AG04450 (cell line): ENCODE data around the gene ITCH. TPM values are rescaled to one million over a fixed set of nuclear protein-coding genes. Genes with fewer than 3 reads are reported as not detected.

Source experiments
- CTCF ChIA-PET: fragments of 300-600, 350-600 bp; formaldehyde crosslinking; extraction: SDS; loops from one replicate; lab custom pipeline; 2022; ENCODE audit warnings: antibody characterized with exemption, inconsistent platforms; lab: Charles Lee
- POLR2A ChIA-PET: fragments of 350-600 bp; formaldehyde crosslinking; extraction: SDS; loops from one replicate; lab custom pipeline; 2021; ENCODE audit warnings: antibody characterized with exemption, inconsistent platforms; lab: Yijun Ruan, JAX
- DNase-seq: peaks from one replicate; pipeline ENCODE4 v3.0.0-alpha.2; 2011; ENCODE audit warnings: low read depth, low spot score
- H3K27ac ChIP-seq: one replicate; pipeline ENCODE4 v1.5.1; 2012; ENCODE audit warnings: low read depth, low read length, control low read depth
- H3K27me3 ChIP-seq: one replicate; pipeline ENCODE4 v1.6.0; 2012; ENCODE audit warnings: low read length; ENCODE audit not compliant: control insufficient read depth, insufficient read depth
- H3K4me3 ChIP-seq: 2 replicates; pipeline ENCODE4 v1.5.1; 2011; ENCODE audit warnings: mild to moderate bottlenecking, low read depth, low read length, control low read depth
- H3K9me3 ChIP-seq: 2 replicates; pipeline ENCODE4 v1.5.1; 2012; ENCODE audit warnings: low read length; ENCODE audit not compliant: control insufficient read depth, insufficient read depth
- polyA plus RNA-seq: library from polyadenylated mRNA; depleted of rRNA; stranded (reverse); fragments of >200 nt; gene quantifications from 2 replicates; pipeline ENCODE4 v1.2.3, GENCODE V29; 2011
- TF ChIP-seq, protein P1 (sequence below): IDR thresholded peaks from 2 replicates; pipeline ENCODE4 v1.5.1; 2011; ENCODE audit warnings: low read depth, low read length, control low read depth, inconsistent platforms

Gene ITCH
- polyA plus RNA-seq, 1 experiment = 23.2 TPM

DNA sequence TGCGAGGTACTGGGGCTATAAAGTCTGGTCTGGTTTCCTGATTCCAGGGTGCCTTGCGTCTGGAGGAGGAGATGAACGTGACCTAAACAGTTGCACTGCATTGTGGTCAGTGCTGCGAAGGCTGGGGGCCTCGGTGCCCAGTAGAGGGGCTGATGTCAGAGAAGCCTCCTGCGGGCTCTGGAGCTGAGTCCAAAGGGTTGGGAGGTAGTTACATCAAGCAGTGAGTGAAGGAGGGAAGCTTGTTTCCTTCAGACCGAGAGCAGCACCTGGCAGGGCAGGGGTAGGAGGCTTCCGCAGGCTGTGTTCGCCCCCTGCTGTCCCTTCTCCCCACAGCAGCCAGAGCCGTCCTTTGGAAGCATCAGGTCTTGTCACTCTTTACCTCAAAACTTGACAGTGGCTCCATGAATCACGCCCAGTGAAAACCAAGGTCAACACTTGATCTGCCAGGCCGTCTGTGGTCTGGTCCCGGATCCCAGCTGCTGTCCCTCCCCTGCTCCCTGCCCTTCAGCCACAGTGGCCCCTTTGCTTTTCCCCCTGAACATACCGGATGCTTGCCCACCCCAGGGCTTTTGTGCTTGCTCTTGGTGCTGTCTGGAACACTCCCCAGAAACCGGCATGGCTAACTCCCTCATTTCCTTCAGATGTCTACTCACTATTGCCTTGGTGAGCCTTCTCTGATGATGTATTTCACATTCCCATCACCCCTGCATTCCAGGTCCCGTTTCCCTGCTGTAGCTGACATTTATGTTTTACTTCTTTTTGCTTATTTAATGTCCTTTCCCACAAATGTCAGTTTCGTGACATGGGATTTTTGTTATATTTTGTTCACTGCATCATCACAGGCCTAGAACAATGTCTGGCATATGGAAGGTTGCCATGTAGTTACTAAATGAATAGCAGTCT, 160.1 kb downstream of the ITCH start:
- peak overlapping the region; percentile 83 for H3K27ac ChIP-seq
- no peaks in the 10 kb centered on the region for H3K27me3 ChIP-seq
- TF ChIP-seq, protein P1, sequence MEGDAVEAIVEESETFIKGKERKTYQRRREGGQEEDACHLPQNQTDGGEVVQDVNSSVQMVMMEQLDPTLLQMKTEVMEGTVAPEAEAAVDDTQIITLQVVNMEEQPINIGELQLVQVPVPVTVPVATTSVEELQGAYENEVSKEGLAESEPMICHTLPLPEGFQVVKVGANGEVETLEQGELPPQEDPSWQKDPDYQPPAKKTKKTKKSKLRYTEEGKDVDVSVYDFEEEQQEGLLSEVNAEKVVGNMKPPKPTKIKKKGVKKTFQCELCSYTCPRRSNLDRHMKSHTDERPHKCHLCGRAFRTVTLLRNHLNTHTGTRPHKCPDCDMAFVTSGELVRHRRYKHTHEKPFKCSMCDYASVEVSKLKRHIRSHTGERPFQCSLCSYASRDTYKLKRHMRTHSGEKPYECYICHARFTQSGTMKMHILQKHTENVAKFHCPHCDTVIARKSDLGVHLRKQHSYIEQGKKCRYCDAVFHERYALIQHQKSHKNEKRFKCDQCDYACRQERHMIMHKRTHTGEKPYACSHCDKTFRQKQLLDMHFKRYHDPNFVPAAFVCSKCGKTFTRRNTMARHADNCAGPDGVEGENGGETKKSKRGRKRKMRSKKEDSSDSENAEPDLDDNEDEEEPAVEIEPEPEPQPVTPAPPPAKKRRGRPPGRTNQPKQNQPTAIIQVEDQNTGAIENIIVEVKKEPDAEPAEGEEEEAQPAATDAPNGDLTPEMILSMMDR = peak; percentile 65
- CTCF ChIA-PET = interaction anchor here (0.6 to 8.0 kb wide), 9 partner anchors 29 to 374 kb away, joined by 3 to 66 read pairs (median 3); no protein-coding TSS in a partner anchor
- H3K4me3 ChIP-seq = no peak overlapping the region
- DNase-seq = peak; percentile 42
- H3K9me3 ChIP-seq = no peaks in the 10 kb centered on the region
- POLR2A ChIA-PET = no interaction called here

DNA sequence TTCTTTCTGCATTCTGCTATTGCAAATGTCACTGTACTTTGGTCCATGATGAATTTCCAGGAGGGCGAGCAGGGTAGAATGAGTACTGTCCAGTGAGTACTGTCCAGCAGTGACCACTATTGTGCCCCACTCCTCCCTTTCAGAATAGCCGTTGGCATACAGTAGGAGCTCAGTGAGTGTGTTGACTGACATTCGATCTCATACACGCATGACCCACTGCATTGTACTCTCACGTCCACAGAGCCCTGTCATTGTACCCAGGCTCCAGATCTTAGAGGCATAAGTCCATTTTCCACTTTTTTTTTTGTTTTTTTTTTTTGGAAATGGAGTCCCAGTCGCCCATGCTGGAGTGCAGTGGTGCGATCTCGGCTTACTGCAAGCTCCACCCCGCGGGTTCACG, 161.4 kb downstream of the ITCH start:
- no peaks in the 10 kb centered on the region for H3K27me3 ChIP-seq
- no peak for DNase-seq
- H3K27ac ChIP-seq = peak overlapping the region; percentile 39
- TF ChIP-seq, protein P1 = no peak
- POLR2A ChIA-PET = interaction anchor here (2.0 kb wide), 1 partner anchor 8 kb away, joined by 18 read pairs; the partner anchor contains the start of gene DYNLRB1
- H3K9me3 ChIP-seq = no peaks in the 10 kb centered on the region
- CTCF ChIA-PET = interaction anchor here (1.0 to 8.0 kb wide), 2 partner anchors 127 to 212 kb away, joined by 3 to 66 read pairs; no protein-coding TSS in a partner anchor
- H3K4me3 ChIP-seq = no peak overlapping the region

DNA sequence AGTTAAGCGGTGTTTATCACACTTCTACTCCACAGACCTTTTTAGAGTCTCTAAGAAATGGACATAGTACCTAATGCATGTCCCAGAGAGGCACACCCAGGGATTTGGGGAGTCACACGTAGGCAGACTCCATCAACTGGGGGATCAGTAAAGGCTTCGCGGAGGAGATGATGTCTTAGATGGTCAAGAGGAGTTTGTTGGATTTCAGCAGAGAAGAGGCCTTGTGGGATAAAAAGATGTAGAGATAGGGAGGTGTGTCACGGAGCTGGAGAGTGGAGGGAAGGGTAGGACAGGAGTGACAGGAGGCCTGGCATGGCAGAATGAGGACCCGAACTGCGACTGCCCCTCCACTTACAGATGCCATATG, 162.3 kb downstream of the ITCH start:
- no peaks in the 10 kb centered on the region for H3K27me3 ChIP-seq
- H3K27ac ChIP-seq = peak overlapping the region; percentile 86
- no peaks in the 10 kb centered on the region for H3K9me3 ChIP-seq
- peak overlapping the region; percentile 7; the same call in 1 of the 2 replicates for H3K4me3 ChIP-seq
- TF ChIP-seq, protein P1 = no peak
- DNase-seq = no peak
- CTCF ChIA-PET = interaction anchor here (8.0 kb wide), 1 partner anchor 213 kb away, joined by 66 read pairs; no protein-coding TSS in a partner anchor
- POLR2A ChIA-PET = interaction anchor here (1.0 to 2.0 kb wide), 2 partner anchors 9 to 222 kb away, joined by 4 to 18 read pairs; partner anchors contain the start of genes AHCY and DYNLRB1

DNA sequence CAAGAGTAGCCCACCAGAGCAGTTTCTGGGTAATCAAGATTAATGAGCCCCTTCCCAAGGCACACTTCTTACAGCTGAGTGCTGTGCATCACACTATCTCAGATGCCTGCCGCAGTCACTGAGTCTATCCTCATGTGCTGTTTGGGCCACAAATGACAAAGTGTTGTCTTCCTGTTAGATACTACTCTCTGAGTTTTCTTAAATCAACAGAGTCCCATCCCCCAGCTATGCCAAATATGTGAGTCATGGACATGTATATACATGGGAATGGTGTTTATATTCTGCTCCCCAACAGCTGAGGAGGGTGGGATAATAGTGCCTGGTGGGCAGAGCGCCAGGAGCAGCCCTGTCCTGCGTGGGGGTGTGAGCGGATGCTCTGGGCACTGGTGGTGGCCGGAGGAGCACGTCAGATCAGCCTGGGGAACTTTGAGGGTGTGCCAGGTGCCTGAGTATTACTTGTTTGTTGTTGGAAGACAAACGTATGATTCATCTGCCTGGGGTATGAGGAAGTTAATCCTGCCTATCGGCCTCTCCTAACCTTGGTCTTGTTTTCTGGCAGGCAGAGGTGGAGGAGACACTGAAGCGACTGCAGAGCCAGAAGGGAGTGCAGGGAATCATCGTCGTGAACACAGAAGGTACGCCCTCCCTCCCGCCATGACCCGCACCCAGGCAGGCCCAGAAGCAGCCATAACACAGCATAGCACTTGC, 162.8 kb downstream of the ITCH start:
- H3K27me3 ChIP-seq = no peaks in the 10 kb centered on the region
- POLR2A ChIA-PET = interaction anchor here (1.0 to 2.0 kb wide), 2 partner anchors 10 to 223 kb away, joined by 4 to 18 read pairs; partner anchors contain the start of genes AHCY and DYNLRB1
- DNase-seq = peak; percentile 99
- CTCF ChIA-PET = interaction anchor here (8.0 kb wide), 1 partner anchor 213 kb away, joined by 66 read pairs; no protein-coding TSS in a partner anchor
- TF ChIP-seq, protein P1 = no peak
- H3K9me3 ChIP-seq = no peaks in the 10 kb centered on the region
- H3K4me3 ChIP-seq = peak overlapping the region; percentile 23
- H3K27ac ChIP-seq = peak overlapping the region; percentile 86
